GM13977 (cell line): ENCODE data around the gene DGKD.
A peak's percentile ranks its signal among the peaks of the same experiment; 100 is the strongest.

Experiments used
- DNase-seq: peaks from one replicate; pipeline ENCODE4 v3.0.0; 2012; ENCODE audit warnings: low spot score
- in situ Hi-C: fragments of 300-500 bp; cut with MboI; formaldehyde crosslinking; loops from one replicate; pipeline ENCODE4 v1.12.0; 2022; ENCODE audit warnings: low sequenced_read_pairs, low pct_unique_long_range_greater_than_20kb, mixed read lengths, inconsistent platforms; ENCODE audit not compliant: unreplicated experiment
- TF ChIP-seq, protein P1 (sequence below): IDR thresholded peaks from 2 replicates; pipeline ENCODE4 v1.5.1; 2012; ENCODE audit warnings: mild to moderate bottlenecking, control low read depth; ENCODE audit not compliant: insufficient read depth; ENCODE audit errors: extremely low read depth, missing control alignments

DGKD gene

GRCh38 chr2:233399306-233400225 is 45.3 kb downstream of the DGKD start:
- TF ChIP-seq, protein P1, sequence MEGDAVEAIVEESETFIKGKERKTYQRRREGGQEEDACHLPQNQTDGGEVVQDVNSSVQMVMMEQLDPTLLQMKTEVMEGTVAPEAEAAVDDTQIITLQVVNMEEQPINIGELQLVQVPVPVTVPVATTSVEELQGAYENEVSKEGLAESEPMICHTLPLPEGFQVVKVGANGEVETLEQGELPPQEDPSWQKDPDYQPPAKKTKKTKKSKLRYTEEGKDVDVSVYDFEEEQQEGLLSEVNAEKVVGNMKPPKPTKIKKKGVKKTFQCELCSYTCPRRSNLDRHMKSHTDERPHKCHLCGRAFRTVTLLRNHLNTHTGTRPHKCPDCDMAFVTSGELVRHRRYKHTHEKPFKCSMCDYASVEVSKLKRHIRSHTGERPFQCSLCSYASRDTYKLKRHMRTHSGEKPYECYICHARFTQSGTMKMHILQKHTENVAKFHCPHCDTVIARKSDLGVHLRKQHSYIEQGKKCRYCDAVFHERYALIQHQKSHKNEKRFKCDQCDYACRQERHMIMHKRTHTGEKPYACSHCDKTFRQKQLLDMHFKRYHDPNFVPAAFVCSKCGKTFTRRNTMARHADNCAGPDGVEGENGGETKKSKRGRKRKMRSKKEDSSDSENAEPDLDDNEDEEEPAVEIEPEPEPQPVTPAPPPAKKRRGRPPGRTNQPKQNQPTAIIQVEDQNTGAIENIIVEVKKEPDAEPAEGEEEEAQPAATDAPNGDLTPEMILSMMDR = peak; percentile 6
- in situ Hi-C loops = no loop called here
- no peak for DNase-seq

DNA sequence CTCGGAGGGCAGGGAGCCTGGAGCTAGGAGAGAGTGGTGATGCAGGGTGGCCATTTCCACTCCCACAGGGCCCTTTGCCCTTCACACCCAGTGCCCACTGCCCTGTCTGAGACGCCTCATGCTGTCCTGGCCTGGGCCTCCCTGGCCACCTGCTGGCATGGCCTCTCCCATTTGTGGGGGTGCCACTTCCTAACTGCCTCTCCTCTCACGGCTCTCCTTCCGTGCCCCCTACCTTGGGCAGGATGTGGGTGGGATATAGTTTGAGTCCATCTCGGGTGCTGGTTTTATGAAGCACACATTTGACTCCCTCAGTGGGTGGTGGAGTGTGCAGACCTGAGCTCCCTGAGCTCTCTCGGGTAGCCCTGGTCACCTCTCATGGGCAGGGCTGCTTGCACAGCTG is 46.0 kb downstream of the DGKD start:
- in situ Hi-C loops = no loop called here
- TF ChIP-seq, protein P1 = no peak
- DNase-seq = no peak

GRCh38 chr2:233400961-233401360 is 46.7 kb downstream of the DGKD start:
- TF ChIP-seq, protein P1 = no peak
- in situ Hi-C loops = no loop called here
- DNase-seq = no peak

DNA sequence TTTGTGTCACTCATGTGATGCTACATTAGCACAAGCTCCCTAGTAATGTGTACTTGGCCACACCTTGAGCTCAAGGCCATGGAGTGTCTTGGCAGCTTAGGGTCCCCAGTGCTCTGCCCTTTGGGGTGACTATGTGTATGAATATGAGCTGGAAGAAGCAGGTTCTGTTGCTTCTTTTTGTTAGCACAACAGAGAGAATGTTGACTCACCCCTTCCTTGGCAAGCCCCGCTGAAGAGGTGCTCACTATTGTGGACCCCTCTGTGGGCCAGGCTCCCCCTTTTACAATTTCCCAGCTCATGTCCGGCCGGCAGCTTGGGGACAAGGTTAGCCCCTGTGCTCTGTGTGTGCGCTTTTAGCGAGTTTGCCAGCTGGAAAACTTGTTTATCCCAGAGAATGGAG is 48.1 kb downstream of the DGKD start:
- TF ChIP-seq, protein P1 = no peak
- no peak for DNase-seq
- in situ Hi-C loops = no loop called here

- in situ Hi-C loops = no loop called here
- DNase-seq = no peak
- TF ChIP-seq, protein P1 = no peak
Measured at GRCh38 chr2:233402789-233403188, 48.5 kb downstream of the DGKD start.

GRCh38 chr2:233404222-233404621 is 49.9 kb downstream of the DGKD start:
- TF ChIP-seq, protein P1 = peak; percentile 72
- DNase-seq = peak; percentile 56
- in situ Hi-C loops = no loop called here
